Measurements from ENCODE around the gene CTNND1. TPM values are rescaled to one million over a fixed set of nuclear protein-coding genes. Genes with fewer than 3 reads are reported as not detected.
A peak's percentile ranks its signal among the peaks of the same experiment; 100 is the strongest.

CTNND1 gene
- total RNA-seq, 4 donors from 2014 or later, result 19.7 to 29.8 (median 24.5) TPM

DNA sequence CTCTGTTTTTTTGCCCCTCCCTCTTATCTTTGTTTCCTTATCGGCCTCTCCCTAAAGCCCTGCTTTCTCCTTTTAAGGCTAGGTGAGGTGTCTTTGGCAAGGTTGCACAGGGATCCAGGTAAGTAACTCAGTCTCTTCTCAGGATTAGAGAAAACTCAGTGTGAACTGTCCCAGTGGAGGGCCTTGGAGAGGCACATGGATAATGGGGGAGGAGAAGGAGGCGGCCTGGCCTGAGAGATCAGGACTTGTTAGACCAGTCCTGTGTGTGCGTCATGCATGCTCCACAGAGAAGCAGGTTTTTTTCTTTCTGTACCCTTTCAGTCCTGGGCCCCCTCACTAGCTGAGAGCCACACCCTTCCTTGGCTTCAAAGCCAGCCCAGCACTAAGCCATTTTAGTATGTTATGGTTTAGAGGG is 19.9 kb downstream of the CTNND1 start:
- no peaks in the 10 kb centered on the region for H3K36me3 ChIP-seq
- ATAC-seq (no peak), DNase-seq (no peak)
- H3K27me3 ChIP-seq, result no peaks in the 10 kb centered on the region
- in situ Hi-C loops (cut with MboI; ENCODE audit: low sequenced_read_pairs in 4 of 4), result no loop called here
- TF ChIP-seq, protein P1, sequence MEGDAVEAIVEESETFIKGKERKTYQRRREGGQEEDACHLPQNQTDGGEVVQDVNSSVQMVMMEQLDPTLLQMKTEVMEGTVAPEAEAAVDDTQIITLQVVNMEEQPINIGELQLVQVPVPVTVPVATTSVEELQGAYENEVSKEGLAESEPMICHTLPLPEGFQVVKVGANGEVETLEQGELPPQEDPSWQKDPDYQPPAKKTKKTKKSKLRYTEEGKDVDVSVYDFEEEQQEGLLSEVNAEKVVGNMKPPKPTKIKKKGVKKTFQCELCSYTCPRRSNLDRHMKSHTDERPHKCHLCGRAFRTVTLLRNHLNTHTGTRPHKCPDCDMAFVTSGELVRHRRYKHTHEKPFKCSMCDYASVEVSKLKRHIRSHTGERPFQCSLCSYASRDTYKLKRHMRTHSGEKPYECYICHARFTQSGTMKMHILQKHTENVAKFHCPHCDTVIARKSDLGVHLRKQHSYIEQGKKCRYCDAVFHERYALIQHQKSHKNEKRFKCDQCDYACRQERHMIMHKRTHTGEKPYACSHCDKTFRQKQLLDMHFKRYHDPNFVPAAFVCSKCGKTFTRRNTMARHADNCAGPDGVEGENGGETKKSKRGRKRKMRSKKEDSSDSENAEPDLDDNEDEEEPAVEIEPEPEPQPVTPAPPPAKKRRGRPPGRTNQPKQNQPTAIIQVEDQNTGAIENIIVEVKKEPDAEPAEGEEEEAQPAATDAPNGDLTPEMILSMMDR (IDR thresholded peaks at IDR 0.05 in 4 of 5, conservative IDR thresholded peaks at IDR 0.05 in 1 of 5), result no peak
- TF ChIP-seq POLR2A (IDR thresholded peaks at IDR 0.05), result no peak
- H3K27ac ChIP-seq, result peak overlapping the region; percentile 68 to 83 (median 74)
- H3K4me1 ChIP-seq, result peaks cover 61 to 82% of the 10 kb centered on the region in 2 donors
- H3K4me3 ChIP-seq, result no peak overlapping the region
- intact Hi-C loops (cut with DNase I; ENCODE audit: low total_unique reads), result no loop called here
- H3K9me3 ChIP-seq, result no peaks in the 10 kb centered on the region

DNA sequence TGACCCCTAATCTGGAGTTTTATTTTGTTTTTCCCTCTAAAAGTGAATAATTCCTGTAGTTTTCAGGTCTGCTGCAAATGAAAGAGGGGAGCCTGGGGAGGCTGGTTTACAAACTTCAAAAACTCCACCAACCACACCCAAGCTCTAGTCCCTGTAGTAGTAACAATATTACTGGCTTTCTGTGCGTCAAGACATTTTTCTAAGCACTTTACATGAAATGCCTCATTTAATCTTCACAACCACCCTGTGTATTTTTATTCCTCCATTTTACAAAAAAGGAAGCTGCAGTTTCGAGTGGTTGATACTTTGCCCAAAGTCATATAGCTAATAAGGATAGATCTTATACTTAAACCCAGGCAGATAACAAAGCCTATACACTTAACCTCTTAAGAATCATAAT is 23.5 kb downstream of the CTNND1 start:
- TF ChIP-seq POLR2A (IDR thresholded peaks at IDR 0.05), result no peak
- TF ChIP-seq, protein P1 (IDR thresholded peaks at IDR 0.05 in 4 of 5, conservative IDR thresholded peaks at IDR 0.05 in 1 of 5), result no peak
- no peaks in the 10 kb centered on the region for H3K36me3 ChIP-seq
- no peak for DNase-seq
- H3K4me1 ChIP-seq, result peaks cover 56 to 77% of the 10 kb centered on the region in 2 donors
- H3K4me3 ChIP-seq, result no peak overlapping the region
- intact Hi-C loops (cut with DNase I; ENCODE audit: low total_unique reads), result no loop called here
- in situ Hi-C loops (cut with MboI; ENCODE audit: low sequenced_read_pairs in 4 of 4), result no loop called here
- H3K9me3 ChIP-seq, result no peaks in the 10 kb centered on the region
- H3K27me3 ChIP-seq, result no peaks in the 10 kb centered on the region
- peak overlapping the region in 1 of 4 donors; percentile 33 for H3K27ac ChIP-seq
- ATAC-seq, result no peak

DNA sequence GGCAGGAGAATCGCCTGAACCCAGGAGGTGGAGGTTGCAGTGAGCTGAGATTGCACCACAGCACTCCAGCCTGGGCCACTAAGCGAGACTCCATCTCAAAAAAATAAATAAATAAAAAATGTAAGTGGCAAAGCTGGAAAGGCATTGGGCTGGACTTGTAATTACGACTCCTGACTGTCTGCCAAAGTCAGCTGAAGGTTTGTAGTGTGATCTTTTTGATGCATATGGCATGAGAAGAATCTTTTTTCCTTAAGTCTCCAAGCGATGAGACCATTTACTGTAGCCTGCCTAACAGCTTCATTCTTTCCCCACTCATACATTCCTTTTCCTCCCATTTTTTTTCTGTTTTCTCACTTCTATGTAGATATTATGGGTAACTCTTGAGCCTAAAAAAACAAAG is 24.8 kb downstream of the CTNND1 start:
- Histone ChIP-seq H3K27me3 (no peaks in the 10 kb centered on the region), H3K9me3 (no peaks in the 10 kb centered on the region), H3K27ac (peak overlapping the region in 2 of 4 donors; percentile 42 to 48), H3K4me3 (no peak overlapping the region), H3K36me3 (peaks cover 0 to 2% of the 10 kb centered on the region in 2 donors), H3K4me1 (peaks cover 47 to 63% of the 10 kb centered on the region in 2 donors)
- TF ChIP-seq, protein P1 (IDR thresholded peaks at IDR 0.05 in 4 of 5, conservative IDR thresholded peaks at IDR 0.05 in 1 of 5), result no peak
- in situ Hi-C loops (cut with MboI; ENCODE audit: low sequenced_read_pairs in 4 of 4) (no loop called here), intact Hi-C loops (cut with DNase I; ENCODE audit: low total_unique reads) (no loop called here)
- DNase-seq (no peak), ATAC-seq (no peak)

DNA sequence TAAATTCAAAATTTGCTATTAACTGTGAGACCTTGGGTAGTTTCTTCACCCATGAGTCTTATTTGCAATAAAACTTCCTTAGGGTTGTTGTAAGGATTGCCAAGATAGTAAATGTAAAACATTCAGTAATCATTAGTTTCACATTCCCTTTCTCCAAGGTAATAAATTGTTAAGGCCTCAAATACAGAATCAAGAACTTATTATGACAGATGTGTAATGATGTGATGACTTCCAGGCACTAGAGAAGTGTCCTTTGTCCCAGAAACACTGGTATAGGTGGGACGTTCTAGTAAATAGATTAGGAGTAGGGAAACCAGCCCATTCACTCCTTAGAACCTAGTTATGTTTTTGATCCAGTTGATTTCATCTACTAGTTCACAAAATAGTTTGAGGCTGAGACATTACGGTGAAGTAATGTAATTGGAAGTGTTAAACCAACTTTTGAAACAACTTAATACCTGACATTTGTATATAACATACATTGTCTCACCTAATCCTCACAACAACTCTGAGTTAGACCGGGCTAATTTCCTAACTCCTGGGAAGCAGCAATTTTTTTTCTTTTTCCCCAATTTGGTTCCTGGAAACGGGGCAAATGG is 25.5 kb downstream of the CTNND1 start:
- no peaks in the 10 kb centered on the region for H3K9me3 ChIP-seq
- intact Hi-C loops (cut with DNase I; ENCODE audit: low total_unique reads) (no loop called here), in situ Hi-C loops (cut with MboI; ENCODE audit: low sequenced_read_pairs in 4 of 4) (no loop called here)
- no peak for TF ChIP-seq POLR2A (IDR thresholded peaks at IDR 0.05)
- TF ChIP-seq, protein P1 (IDR thresholded peaks at IDR 0.05 in 4 of 5, conservative IDR thresholded peaks at IDR 0.05 in 1 of 5), result no peak
- H3K27me3 ChIP-seq, result no peaks in the 10 kb centered on the region
- H3K4me3 ChIP-seq, result no peak overlapping the region
- H3K27ac ChIP-seq, result peak overlapping the region in 3 of 4 donors; percentile 1 to 48 (median 42)
- H3K4me1 ChIP-seq, result peaks cover 52 to 61% of the 10 kb centered on the region in 2 donors
- ATAC-seq (no peak), DNase-seq (no peak)
- peaks cover 0 to 9% of the 10 kb centered on the region in 2 donors for H3K36me3 ChIP-seq
